GM18508 (cell line): ENCODE data around the gene CLTRN.
"Not testable (repeated sequence)": the region's sequence is repeated elsewhere in the genome, so short reads cannot be mapped to it uniquely, and the experiment has no call there.

Source experiments
- ATAC-seq: cut with Tn5 transposase; IDR thresholded peaks from one replicate; pipeline ENCODE4 v1.9.1; 2021; ENCODE audit warnings: moderate number of reproducible peaks; ENCODE audit not compliant: insufficient read depth, unreplicated experiment

CLTRN gene

GRCh38 chrX:15653961-15654360 is 10.6 kb downstream of the CLTRN start:
- ATAC-seq: no peak

GRCh38 chrX:15647510-15647909 is 17.1 kb downstream of the CLTRN start:
- ATAC-seq: not testable (repeated sequence)

- no peak for ATAC-seq
These were observed 18.1 kb downstream of the CLTRN start for GRCh38 chrX:15646543-15646942.

GRCh38 chrX:15646031-15646430 is 18.6 kb downstream of the CLTRN start:
- ATAC-seq: no peak

DNA sequence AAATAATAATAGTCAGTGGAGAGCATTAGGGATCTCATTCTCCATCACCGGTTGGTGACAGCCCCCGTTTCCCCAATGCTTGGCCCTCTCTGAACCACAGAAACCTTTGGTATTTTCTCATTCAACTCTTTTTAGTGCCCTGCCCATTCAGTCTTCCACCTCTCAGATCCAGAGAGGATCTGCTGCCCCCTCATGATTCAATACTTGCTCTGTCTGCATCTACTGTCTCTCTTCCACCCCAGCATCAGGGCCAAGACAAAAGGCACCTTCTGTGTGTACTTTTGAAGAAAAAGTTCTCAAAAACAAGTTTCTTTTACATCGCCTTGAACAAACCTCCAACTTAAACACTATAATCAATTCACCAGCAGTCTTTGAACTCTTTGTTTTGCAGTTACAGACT is 19.3 kb downstream of the CLTRN start:
- ATAC-seq: no peak

DNA sequence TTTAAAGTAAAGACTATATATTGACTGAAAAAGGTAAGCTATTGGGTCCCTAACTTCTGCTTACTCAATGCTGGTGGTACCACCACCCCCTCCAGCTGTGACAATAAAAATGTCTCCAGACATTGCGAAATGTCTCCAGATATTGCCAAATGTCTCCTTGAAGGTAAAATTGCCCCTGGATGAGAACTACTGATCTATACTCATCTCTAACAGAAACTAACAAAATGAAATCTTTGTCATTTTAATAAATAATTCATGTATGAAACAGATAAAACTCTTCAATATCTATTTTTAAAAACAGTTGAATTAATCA is 20.1 kb downstream of the CLTRN start:
- no peak for ATAC-seq

DNA sequence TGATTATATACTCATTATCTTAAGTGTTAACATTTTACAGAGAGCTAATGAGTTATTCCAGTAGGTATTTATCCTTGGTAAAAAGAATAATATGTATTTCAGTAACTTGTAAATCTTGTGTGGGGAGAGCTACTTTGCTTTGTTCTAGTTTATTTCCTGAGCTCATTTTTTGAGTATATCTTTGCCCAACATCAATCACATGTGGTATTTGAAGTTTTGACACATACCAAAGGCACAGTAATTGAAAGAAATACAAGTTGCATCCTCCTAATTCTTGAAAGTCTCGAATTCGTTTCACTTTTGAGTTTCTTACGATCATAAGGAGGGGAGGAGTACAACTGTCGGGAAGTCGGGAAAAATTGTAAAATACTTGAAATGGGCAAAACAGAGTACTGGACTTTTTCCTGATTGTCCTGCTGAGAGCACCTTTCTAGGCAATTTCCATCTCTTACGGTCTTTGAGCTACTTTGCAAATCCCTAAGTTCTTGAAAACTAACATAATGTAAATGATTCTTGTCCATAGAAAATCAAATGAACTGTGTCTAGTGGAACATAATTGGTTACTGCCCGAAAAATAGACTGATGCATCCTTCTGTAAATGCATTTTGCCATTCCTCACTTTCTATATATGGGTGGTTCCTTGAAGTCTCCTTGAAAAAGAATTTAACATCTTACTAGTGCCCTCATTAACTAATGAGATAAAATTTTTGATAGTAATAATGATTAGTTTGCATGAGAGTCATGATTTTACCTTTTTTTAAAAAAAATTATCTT is 20.6 kb downstream of the CLTRN start:
- ATAC-seq: no peak

DNA sequence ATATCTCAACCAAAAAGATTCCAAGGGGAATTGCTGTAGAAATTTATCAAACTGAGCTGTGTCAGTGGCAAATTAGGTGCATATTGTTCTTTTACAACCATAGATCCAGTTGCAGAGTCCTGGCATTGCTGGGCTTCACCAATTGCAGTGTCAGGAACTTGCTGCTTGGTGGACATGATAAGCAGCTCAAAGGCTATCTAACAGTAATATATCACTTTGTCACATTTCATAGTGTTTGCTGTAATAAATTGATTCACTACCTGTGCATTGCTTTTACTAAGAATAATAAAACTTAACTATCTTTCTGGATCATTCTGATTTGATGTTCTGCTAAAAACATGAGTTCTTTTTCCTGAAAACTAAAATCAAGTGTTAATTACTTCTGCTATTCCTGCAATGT is 33.0 kb downstream of the CLTRN start:
- ATAC-seq: no peak

- no peak for ATAC-seq
These were observed 41.6 kb downstream of the CLTRN start for GRCh38 chrX:15623054-15623453.

GRCh38 chrX:15619053-15619755 is 45.4 kb downstream of the CLTRN start:
- ATAC-seq: no peak

- ATAC-seq: no peak
These were observed 47.5 kb downstream of the CLTRN start for GRCh38 chrX:15617111-15617510.

DNA sequence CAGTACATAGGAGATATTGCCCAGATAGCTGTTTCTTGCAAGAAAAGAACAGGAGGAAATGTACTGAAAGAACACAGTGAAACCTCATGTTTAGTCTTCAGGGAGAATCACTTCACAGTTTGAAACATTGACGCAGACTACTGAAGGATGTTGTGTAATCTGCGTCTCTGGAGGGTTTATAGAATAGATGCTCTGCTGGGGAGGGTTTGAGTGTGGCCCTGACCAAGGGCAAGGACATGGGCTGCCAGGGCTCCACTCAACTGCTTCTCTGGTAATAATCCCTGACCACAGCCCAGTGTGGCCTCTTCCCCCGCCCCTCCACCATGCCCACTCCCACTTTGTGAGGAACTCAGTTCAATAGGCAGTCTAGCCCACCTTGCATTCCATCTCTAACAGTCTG is 48.1 kb downstream of the CLTRN start:
- no peak for ATAC-seq

DNA sequence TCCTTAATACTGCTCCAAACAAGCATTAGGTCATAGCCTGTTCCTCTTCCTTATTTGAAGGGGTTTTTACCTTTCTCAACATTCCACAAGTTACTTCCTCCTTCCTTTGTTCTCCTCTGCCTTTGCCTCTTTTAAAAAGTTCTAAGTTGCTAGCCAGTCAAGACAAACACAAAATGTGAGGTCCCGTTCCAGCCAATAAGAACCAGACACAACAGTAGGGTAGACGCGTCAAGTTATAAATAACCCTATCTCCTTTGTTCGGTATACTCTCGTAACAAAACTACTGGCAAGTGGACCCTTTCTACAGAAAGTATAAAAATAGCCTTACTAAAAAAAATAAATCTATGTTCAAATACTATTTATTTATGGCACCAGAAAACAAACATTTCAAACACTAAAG is 57.5 kb downstream of the CLTRN start:
- no peak for ATAC-seq

DNA sequence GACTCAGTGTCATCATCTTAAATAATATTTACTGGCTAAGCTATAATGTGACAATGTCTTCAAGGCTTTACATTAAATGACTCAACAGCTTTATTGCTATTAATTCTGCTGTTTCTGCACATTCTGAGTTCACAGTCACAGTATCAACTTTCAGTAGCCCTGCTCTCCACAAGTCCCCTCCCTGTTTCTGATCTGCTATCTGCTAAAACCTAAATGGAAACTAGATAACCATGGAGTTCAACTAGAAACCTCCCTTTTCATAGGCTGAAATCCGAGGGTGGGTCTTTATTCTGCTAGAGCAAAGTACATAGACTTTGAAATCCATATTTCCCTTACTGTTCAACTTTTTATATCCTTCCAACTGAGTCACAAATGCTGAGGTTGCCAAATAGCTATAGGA is 58.5 kb downstream of the CLTRN start:
- ATAC-seq: no peak

DNA sequence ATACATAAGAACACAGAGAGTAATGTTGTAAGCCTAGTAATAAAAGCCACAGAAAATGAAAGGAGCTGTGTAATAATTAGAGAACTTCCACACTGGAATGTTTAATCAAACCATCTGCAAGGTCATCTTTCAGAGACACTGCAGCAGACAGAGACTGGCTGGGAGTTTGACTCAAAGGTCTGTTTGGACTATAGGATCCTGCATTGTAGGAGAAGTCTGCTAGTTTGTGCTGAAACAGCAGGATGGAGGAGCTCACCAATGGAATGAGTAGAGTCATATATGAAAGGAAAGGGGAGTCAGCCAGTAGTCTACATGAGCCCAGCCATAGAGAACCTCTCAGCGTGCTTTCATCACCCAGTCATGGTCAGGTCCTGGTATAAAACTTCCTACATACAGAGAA is 59.4 kb downstream of the CLTRN start:
- ATAC-seq: no peak

GRCh38 chrX:15602761-15603160 is 61.8 kb downstream of the CLTRN start:
- ATAC-seq: no peak

- ATAC-seq: no peak
These were observed 62.7 kb downstream of the CLTRN start for GRCh38 chrX:15601932-15602331.

DNA sequence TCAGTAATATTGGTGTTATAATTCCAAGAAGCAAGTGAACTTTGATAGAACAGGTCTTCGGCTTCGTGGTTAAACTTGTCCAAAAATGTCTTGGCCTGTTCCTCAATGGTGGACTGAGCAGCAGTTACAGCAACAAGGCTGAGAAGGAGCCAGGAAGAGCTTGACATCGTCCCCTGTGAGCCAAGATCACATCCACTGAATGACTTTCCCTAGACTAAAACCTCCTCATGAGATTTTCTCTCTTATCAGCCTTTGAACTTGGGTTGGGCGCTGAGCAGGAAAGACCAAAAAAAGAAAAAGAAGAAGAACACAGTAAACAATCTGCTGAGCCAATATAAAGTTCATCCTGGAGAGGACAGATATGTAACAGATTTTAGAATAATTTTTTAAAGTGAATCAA is 63.9 kb downstream of the CLTRN start, which contains the start of gene ACE2:
TSS of gene ACE2 (minus strand) at position 216 of the 400 bp plus-strand sequence. CDS start at position 167, 49 bp downstream.
- ATAC-seq: no peak

- ATAC-seq: no peak
These were observed 64.6 kb downstream of the CLTRN start for GRCh38 chrX:15600049-15600448.

DNA sequence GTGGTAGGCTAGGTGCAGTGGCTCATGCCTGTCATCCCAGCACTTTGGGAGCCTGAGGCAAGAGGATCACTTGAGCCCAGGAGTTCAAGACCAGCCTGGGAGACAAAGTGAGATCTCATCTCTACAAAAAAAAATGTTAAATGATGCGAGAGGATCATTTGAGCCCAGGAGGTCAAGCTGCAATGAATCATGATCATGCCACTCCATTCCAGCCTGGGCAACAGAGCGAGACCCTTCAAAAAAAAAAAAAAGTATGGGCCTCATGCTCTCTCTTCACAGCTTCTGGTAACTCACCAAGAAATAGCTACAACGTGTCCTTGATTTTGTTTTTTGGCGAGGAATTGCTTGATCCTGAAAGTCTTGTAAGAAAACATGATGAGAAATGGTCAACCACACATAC is 65.1 kb downstream of the CLTRN start:
- ATAC-seq: no peak

GRCh38 chrX:15598026-15598425 is 66.6 kb downstream of the CLTRN start:
- ATAC-seq: no peak

- no peak for ATAC-seq
These were observed 70.2 kb downstream of the CLTRN start for GRCh38 chrX:15594371-15594770.
